ENCODE results near the gene ERBB2. TPM values are rescaled to one million over a fixed set of nuclear protein-coding genes. Genes with fewer than 3 reads are reported as not detected.

Gene ERBB2
- total RNA-seq (2013) = 0.83 TPM
- polyA plus RNA-seq = under 1 TPM in 2 of 3 donors, not detected in 1; 0.17 to 0.73 TPM
- 0.96 and 1.5 TPM in 2 replicates for polyA minus RNA-seq
- 0.37 to 3.3 (median 0.92) reads per million in 11 experiments for total RNA-seq

DNA sequence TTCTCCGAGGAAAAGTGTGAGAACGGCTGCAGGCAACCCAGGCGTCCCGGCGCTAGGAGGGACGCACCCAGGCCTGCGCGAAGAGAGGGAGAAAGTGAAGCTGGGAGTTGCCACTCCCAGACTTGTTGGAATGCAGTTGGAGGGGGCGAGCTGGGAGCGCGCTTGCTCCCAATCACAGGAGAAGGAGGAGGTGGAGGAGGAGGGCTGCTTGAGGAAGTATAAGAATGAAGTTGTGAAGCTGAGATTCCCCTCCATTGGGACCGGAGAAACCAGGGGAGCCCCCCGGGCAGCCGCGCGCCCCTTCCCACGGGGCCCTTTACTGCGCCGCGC is at the start of gene ERBB2:
TSS of gene ERBB2 (plus strand) at position 247 of the 330 bp plus-strand sequence. CDS start 175 bp downstream, outside the sequence.
- no peak within 1 kb of the TSS for H3K27ac Mint-ChIP-seq
- no peak within 1 kb of the TSS for H3K4me2 ChIP-seq (replicated peaks; ENCODE audit: extremely low read depth, low read length, poor library complexity, severe bottlenecking)
- H3K4me3 Mint-ChIP-seq = peak within 1 kb of the TSS in 1 of 2 donors; percentile 84
- no peaks in the 10 kb centered on the region for H3K36me3 ChIP-seq (replicated peaks in 1 of 2; ENCODE audit: control insufficient read depth in 1 of 2, insufficient read depth in 2 of 2, low read length in 2 of 2)
- H4K20me1 ChIP-seq (ENCODE audit: insufficient read depth, low read length) = no peaks in the 10 kb centered on the region
- no peak within 1 kb of the TSS for H3K27ac ChIP-seq (ENCODE audit: low read depth in 1 of 2, low read length in 2 of 2)
- peaks cover 0 to 19% of the 10 kb centered on the region in 2 donors for H3K9me3 ChIP-seq (replicated peaks in 1 of 2; ENCODE audit: control insufficient read depth in 1 of 2, insufficient read depth in 1 of 2, low read length in 2 of 2)
- H3K4me1 Mint-ChIP-seq = peaks cover 4% of the 10 kb centered on the region
- H3K27me3 ChIP-seq (ENCODE audit: control insufficient read depth in 2 of 2, insufficient read depth in 2 of 2, low read length in 2 of 2) = peaks cover 29 to 47% of the 10 kb centered on the region in 2 donors
- no peak within 1 kb of the TSS for H2AFZ ChIP-seq (ENCODE audit: insufficient read depth, low read depth, low read length, poor library complexity, severe bottlenecking)
- intact Hi-C loops (cut with micrococcal nuclease) = no loop called here
- TF ChIP-seq, protein P1, sequence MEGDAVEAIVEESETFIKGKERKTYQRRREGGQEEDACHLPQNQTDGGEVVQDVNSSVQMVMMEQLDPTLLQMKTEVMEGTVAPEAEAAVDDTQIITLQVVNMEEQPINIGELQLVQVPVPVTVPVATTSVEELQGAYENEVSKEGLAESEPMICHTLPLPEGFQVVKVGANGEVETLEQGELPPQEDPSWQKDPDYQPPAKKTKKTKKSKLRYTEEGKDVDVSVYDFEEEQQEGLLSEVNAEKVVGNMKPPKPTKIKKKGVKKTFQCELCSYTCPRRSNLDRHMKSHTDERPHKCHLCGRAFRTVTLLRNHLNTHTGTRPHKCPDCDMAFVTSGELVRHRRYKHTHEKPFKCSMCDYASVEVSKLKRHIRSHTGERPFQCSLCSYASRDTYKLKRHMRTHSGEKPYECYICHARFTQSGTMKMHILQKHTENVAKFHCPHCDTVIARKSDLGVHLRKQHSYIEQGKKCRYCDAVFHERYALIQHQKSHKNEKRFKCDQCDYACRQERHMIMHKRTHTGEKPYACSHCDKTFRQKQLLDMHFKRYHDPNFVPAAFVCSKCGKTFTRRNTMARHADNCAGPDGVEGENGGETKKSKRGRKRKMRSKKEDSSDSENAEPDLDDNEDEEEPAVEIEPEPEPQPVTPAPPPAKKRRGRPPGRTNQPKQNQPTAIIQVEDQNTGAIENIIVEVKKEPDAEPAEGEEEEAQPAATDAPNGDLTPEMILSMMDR (IDR thresholded peaks at IDR 0.05) = no peak
- peaks cover 3 to 7% of the 10 kb centered on the region in 2 donors for H3K36me3 Mint-ChIP-seq
- no peak within 1 kb of the TSS for H3K4me3 ChIP-seq (replicated peaks in 1 of 3; ENCODE audit: low read depth in 2 of 3, low read length in 3 of 3)
- H3K4me1 ChIP-seq (ENCODE audit: control insufficient read depth in 1 of 2, insufficient read depth in 2 of 2, low read length in 2 of 2) = no peaks in the 10 kb centered on the region
- DNase-seq = no peak
- H3K79me2 ChIP-seq (ENCODE audit: insufficient read depth, low read length) = no peaks in the 10 kb centered on the region
- 17% methylated on average over 20 of the region's 20 CpGs for WGBS (ENCODE audit: insufficient coverage)
- H3K9me3 Mint-ChIP-seq = peaks cover 0 to 12% (median 5%) of the 10 kb centered on the region in 7 donors
- no peak within 1 kb of the TSS for H3K9ac ChIP-seq (ENCODE audit: insufficient read depth, low read length, poor library complexity, severe bottlenecking)
- H3K27me3 Mint-ChIP-seq (ENCODE audit: low read depth in 3 of 3) = peaks cover 43 to 58% (median 48%) of the 10 kb centered on the region in 3 donors

DNA sequence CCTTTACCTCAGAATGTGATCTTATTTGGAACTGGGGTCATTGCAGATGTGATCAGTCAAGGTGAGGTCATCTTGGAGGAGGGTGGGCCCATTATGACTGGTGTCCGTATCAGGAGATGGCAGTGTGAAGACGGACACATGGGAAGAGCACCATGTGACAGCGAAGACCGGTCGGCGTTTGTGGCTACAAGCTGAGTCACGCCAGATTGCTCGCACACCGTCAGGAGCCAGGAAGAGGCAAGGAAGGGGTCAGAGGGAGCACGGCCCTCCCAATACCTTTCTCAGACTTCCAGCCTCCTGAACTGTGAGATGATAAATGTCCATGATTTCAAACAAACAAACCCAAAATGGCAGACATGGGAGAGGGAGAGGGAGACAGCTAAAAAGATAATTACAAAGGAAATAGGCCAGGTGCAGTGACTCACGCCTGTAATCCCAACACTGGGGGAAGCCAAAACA is 49.7 kb upstream of the ERBB2 start:
- Histone ChIP-seq H3K9me3 (replicated peaks in 1 of 2; ENCODE audit: control insufficient read depth in 1 of 2, insufficient read depth in 1 of 2, low read length in 2 of 2) (no peaks in the 10 kb centered on the region), H3K79me2 (ENCODE audit: insufficient read depth, low read length) (peaks cover 54% of the 10 kb centered on the region), H3K27me3 (ENCODE audit: control insufficient read depth in 2 of 2, insufficient read depth in 2 of 2, low read length in 2 of 2) (no peaks in the 10 kb centered on the region), H4K20me1 (ENCODE audit: insufficient read depth, low read length) (peaks cover 99% of the 10 kb centered on the region), H3K27ac (ENCODE audit: low read depth in 1 of 2, low read length in 2 of 2) (no peak overlapping the region), H3K36me3 (replicated peaks in 1 of 2; ENCODE audit: control insufficient read depth in 1 of 2, insufficient read depth in 2 of 2, low read length in 2 of 2) (peaks cover 6 to 30% of the 10 kb centered on the region in 2 donors), H3K4me3 (replicated peaks in 1 of 3; ENCODE audit: low read depth in 2 of 3, low read length in 3 of 3) (no peak overlapping the region), H3K4me1 (ENCODE audit: control insufficient read depth in 1 of 2, insufficient read depth in 2 of 2, low read length in 2 of 2) (peaks cover 0 to 2% of the 10 kb centered on the region in 2 donors), H2AFZ (ENCODE audit: insufficient read depth, low read depth, low read length, poor library complexity, severe bottlenecking) (no peak overlapping the region), H3K4me2 (replicated peaks; ENCODE audit: extremely low read depth, low read length, poor library complexity, severe bottlenecking) (no peak overlapping the region), H3K9ac (ENCODE audit: insufficient read depth, low read length, poor library complexity, severe bottlenecking) (no peak overlapping the region)
- 96% methylated on average over 5 of the region's 11 CpGs for WGBS (ENCODE audit: insufficient coverage)
- H3K4me1 Mint-ChIP-seq = peaks cover 23% of the 10 kb centered on the region
- peaks cover 38 to 40% of the 10 kb centered on the region in 2 donors for H3K36me3 Mint-ChIP-seq
- H3K27ac Mint-ChIP-seq = no peak overlapping the region
- H3K4me3 Mint-ChIP-seq = no peak overlapping the region
- TF ChIP-seq, protein P1 (IDR thresholded peaks at IDR 0.05) = no peak
- H3K27me3 Mint-ChIP-seq (ENCODE audit: low read depth in 3 of 3) = peaks cover 0 to 2% (median 0%) of the 10 kb centered on the region in 3 donors
- intact Hi-C loops (cut with micrococcal nuclease) = no loop called here
- no peaks in the 10 kb centered on the region for H3K9me3 Mint-ChIP-seq
- no peak for DNase-seq

Data from CD14-positive monocyte (primary cell).